ENCODE results near the gene ANTXR1. TPM values are rescaled to one million over a fixed set of nuclear protein-coding genes. Genes with fewer than 3 reads are reported as not detected.
"Not testable (repeated sequence)": the region's sequence is repeated elsewhere in the genome, so short reads cannot be mapped to it uniquely, and the experiment has no call there.

Gene ANTXR1
- total RNA-seq, 4 donors from 2014 or later = 52.8 to 116 (median 98.9) TPM

DNA sequence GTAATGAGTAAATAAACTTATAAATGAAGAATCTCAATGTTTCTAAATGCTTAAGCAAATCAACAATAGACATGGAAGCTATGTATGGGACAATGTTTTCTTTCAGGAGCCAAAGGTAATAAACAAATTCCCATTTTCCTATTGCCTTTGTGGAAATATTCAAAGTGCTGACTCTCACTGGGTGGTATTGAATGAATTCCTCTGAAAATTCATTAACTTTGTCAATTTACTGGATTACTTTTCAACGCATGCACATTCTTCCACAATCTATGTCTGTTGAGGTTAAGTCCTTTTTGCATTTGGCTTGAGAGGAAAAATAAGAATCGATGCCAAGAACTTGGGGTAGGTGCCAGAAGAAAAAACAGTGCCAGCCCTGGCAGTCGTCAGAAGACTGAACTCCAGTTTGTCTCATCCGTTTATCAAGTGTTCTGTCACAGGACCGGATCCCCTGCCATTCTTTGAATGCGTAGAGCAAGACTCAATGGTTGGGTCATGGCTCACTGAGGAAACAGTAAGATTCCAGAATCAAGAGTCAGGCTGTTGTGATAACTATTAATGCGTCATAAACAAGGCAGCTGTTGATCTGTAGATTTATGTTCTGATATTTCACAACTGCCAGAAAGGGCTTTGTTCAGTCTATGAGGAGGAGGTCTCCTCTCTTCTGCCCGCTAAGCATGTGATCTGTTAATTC, 240.8 kb downstream of the ANTXR1 start:
- 14 to 22% methylated on average over 7 to 8 of the region's 8 CpGs for WGBS, 2 donors (ENCODE audit: low coverage in 1 of 2)
- TF ChIP-seq POLR2AphosphoS5 (IDR thresholded peaks at IDR 0.05) = peak; percentile 82
- TF ChIP-seq EP300 (IDR thresholded peaks at IDR 0.05) = no peak
- TF ChIP-seq POLR2A (IDR thresholded peaks at IDR 0.05) = no peak
- Histone ChIP-seq H3K9me3 (no peaks in the 10 kb centered on the region), H3K27me3 (no peaks in the 10 kb centered on the region), H3K36me3 (no peaks in the 10 kb centered on the region), H3K27ac (peak overlapping the region; percentile 14 to 70 (median 47)), H3K4me3 (no peak overlapping the region), H3K4me1 (peaks cover 0 to 41% (median 4%) of the 10 kb centered on the region in 3 donors)
- ATAC-seq = peak; percentile 94

DNA sequence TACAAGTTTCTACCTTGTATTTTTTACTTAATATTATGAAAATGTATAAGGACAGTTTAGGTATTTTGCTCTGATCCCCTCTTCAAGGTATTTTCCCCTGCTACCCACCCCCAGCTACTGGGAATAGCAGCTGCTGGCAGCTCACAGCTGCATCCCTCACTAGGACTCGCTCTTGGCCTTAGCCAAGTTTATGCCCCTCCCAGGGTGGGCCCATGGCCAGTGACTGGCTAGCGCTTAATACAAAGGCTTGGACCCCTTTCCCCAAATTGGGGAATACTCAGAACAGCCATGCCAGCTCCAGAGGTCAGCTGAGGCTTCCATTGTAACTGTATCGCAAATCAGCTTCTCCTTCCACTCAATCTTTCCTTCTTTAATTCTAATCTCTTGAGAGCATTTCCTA, 242.8 kb downstream of the ANTXR1 start:
- Histone ChIP-seq H3K9me3 (peaks cover 0 to 16% (median 0%) of the 10 kb centered on the region in 3 donors), H3K27me3 (no peaks in the 10 kb centered on the region), H3K4me3 (no peak overlapping the region), H3K36me3 (no peaks in the 10 kb centered on the region), H3K4me1 (peaks cover 0 to 40% (median 4%) of the 10 kb centered on the region in 3 donors), H3K27ac (no peak overlapping the region)
- TF ChIP-seq, protein P1, sequence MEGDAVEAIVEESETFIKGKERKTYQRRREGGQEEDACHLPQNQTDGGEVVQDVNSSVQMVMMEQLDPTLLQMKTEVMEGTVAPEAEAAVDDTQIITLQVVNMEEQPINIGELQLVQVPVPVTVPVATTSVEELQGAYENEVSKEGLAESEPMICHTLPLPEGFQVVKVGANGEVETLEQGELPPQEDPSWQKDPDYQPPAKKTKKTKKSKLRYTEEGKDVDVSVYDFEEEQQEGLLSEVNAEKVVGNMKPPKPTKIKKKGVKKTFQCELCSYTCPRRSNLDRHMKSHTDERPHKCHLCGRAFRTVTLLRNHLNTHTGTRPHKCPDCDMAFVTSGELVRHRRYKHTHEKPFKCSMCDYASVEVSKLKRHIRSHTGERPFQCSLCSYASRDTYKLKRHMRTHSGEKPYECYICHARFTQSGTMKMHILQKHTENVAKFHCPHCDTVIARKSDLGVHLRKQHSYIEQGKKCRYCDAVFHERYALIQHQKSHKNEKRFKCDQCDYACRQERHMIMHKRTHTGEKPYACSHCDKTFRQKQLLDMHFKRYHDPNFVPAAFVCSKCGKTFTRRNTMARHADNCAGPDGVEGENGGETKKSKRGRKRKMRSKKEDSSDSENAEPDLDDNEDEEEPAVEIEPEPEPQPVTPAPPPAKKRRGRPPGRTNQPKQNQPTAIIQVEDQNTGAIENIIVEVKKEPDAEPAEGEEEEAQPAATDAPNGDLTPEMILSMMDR (IDR thresholded peaks at IDR 0.05) = no peak
- no peak for TF ChIP-seq POLR2A (IDR thresholded peaks at IDR 0.05)
- TF ChIP-seq EP300 (IDR thresholded peaks at IDR 0.05) = no peak
- no peak for TF ChIP-seq POLR2AphosphoS5 (IDR thresholded peaks at IDR 0.05)
- 80 to 85% methylated on average over 3 of the region's 3 CpGs for WGBS, 2 donors (ENCODE audit: low coverage in 1 of 2)
- ATAC-seq = no peak

DNA sequence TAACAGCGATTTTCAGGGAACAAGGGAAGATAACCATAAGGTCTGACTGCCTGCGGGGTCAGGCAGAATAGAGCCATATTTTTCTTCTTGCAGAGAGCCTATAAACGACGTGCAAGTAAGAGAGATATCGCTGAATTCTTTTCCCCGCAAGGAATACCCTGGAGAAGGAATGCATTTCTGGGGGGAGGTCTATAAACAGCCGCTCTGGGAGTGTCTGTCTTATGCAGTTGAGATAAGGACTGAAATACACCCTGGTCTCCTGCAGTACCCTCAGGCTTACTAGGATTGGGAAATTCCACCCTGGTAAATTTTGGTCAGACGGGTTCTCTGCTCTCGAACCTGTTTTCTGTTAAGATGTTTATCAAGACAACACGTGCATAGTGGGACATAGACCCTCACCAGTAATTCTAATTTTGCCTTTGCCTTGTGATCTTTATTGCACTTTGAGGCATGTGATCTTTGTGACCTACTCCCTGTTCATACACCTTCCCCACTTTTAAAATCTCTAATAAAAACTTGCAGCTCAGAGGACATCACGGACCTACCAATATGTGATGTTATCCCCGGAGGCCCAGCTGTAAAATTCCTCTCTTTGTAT, 247.1 kb downstream of the ANTXR1 start:
- WGBS, 2 donors (ENCODE audit: low coverage in 1 of 2) = 85 to 91% methylated on average over 7 to 12 of the region's 12 CpGs
- not testable (repeated sequence) for H3K4me3 ChIP-seq, H3K27ac ChIP-seq, H3K4me1 ChIP-seq, H3K27me3 ChIP-seq, ATAC-seq, H3K36me3 ChIP-seq
- peaks cover 0 to 23% (median 0%) of the 10 kb centered on the region in 3 donors for H3K9me3 ChIP-seq

DNA sequence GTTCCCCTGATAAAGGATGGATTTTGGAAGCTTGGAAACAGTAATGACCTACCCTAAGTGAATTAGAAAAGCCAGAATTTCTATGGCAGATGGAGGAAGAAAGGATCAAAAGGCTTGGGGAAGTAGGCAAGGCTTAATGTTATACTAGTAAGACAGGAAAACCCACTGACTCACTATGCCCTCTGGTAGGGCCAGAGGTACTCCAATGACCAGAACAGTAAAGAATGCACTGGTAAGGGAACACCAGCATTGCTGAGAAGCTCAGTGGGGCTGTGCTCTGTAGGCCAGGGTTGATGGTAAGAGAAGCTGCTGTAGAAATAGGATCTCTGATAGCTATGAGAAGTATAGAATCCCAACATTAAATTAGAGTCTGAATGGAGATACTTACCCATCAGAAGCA, 247.7 kb downstream of the ANTXR1 start:
- Histone ChIP-seq H3K36me3 (no peaks in the 10 kb centered on the region), H3K9me3 (peaks cover 0 to 23% (median 0%) of the 10 kb centered on the region in 3 donors), H3K4me1 (no peaks in the 10 kb centered on the region), H3K27me3 (no peaks in the 10 kb centered on the region), H3K27ac (no peak overlapping the region), H3K4me3 (no peak overlapping the region)
- no peak for TF ChIP-seq POLR2AphosphoS5 (IDR thresholded peaks at IDR 0.05)
- TF ChIP-seq POLR2A (IDR thresholded peaks at IDR 0.05) = no peak
- no peak for TF ChIP-seq EP300 (IDR thresholded peaks at IDR 0.05)
- TF ChIP-seq, protein P1 (IDR thresholded peaks at IDR 0.05) = no peak
- ATAC-seq = no peak

DNA sequence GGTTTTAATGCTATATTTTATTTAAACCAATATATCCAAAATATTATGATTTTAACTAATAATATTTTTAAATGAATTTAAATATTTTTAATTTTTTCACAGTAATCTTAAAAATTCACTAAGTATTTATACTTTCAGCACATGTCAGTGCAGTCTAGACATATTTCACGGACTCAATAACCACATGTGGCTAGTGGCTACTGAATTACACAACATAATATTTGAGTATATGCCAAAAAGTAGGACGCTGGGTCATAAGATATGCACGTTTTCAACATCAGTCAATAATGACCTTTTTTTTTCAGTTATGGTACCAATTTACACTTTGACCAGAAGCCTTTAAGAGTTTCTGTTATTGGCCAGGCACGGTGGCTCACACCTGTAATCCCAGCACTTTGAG, 256.4 kb downstream of the ANTXR1 start:
- H3K36me3 ChIP-seq = no peaks in the 10 kb centered on the region
- ATAC-seq = no peak
- 85 to 92% methylated on average over 4 of the region's 4 CpGs for WGBS, 2 donors (ENCODE audit: low coverage in 1 of 2)
- no peak for TF ChIP-seq POLR2A (IDR thresholded peaks at IDR 0.05)
- no peak for TF ChIP-seq POLR2AphosphoS5 (IDR thresholded peaks at IDR 0.05)
- TF ChIP-seq EP300 (IDR thresholded peaks at IDR 0.05) = no peak
- TF ChIP-seq, protein P1 (IDR thresholded peaks at IDR 0.05) = no peak
- no peaks in the 10 kb centered on the region for H3K27me3 ChIP-seq
- no peaks in the 10 kb centered on the region for H3K9me3 ChIP-seq
- no peak overlapping the region for H3K4me3 ChIP-seq
- no peak overlapping the region for H3K27ac ChIP-seq
- peaks cover 3 to 21% (median 12%) of the 10 kb centered on the region in 3 donors for H3K4me1 ChIP-seq

DNA sequence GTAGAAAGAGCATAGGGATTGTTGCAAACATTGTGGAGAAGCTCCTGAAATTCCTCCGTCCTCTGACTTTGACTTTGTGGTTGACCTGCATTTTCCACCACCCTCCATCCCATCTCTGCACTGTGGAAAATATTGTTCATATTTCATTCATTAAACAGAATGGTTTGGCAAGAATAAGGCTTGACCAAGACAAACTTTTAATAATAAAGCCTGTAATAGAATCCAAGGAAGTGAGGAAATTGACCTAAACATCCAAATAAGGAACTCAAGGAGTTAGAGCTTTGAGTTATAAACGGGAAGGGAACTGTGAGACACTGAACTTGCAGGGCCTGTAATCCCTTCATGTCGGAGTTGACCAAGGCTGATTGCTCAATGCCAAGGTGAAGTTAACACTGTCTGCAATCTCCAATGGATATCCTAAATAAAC, 258.9 kb downstream of the ANTXR1 start:
- H3K4me1 ChIP-seq = peaks cover 3 to 21% (median 12%) of the 10 kb centered on the region in 3 donors
- peak overlapping the region in 2 of 4 donors; percentile 29 to 32 for H3K27ac ChIP-seq
- H3K27me3 ChIP-seq = no peaks in the 10 kb centered on the region
- no peaks in the 10 kb centered on the region for H3K36me3 ChIP-seq
- no peaks in the 10 kb centered on the region for H3K9me3 ChIP-seq
- no peak overlapping the region for H3K4me3 ChIP-seq
- TF ChIP-seq, protein P1 (IDR thresholded peaks at IDR 0.05) = no peak
- no peak for TF ChIP-seq EP300 (IDR thresholded peaks at IDR 0.05)
- 3 to 12% methylated on average over 3 of the region's 3 CpGs for WGBS, 2 donors (ENCODE audit: low coverage in 1 of 2)
- ATAC-seq = peak; percentile 74

Data from gastroesophageal sphincter (tissue), 4 donors.